Prostate gland (tissue), 2 donors: ENCODE results near the gene NAV2. TPM values are rescaled to one million over a fixed set of nuclear protein-coding genes. Genes with fewer than 3 reads are reported as not detected.

Experiments
- DNase-seq: peaks from one replicate; pipeline ENCODE4 v3.0.0-alpha.2; 2019; ENCODE audit warnings: low spot score
- H3K27ac ChIP-seq, 2 donors: fragments of 200-600 bp; sonication (generic); 2 replicates each; pipeline ENCODE4 v1.5.1; 2017 to 2019
- H3K27me3 ChIP-seq: fragments of 200-600 bp; sonication (generic); replicated peaks from 2 replicates; pipeline ENCODE4 v1.5.1; 2019; ENCODE audit not compliant: insufficient read depth
- H3K36me3 ChIP-seq, 2 donors: fragments of 200-600 bp; sonication (generic); 1 replicate in 1 of 2; 2 replicates in 1 of 2; pipeline versions ENCODE4 v1.5.1 to v1.8.1; 2017 to 2019
- H3K4me1 ChIP-seq: fragments of 200-600 bp; sonication (generic); replicated peaks from 2 replicates; pipeline ENCODE4 v1.5.1; 2019
- H3K4me3 ChIP-seq, 2 donors: fragments of 200-600 bp; sonication (generic); 2 replicates each; pipeline ENCODE4 v1.5.1; 2017 to 2019
- H3K9me3 ChIP-seq: fragments of 200-600 bp; sonication (generic); 2 replicates; pipeline ENCODE4 v1.5.1; 2017
- POLR2A ChIP-seq: fragments of 450-650 bp; IDR thresholded peaks from one replicate; pipeline ENCODE4 v1.6.1; 2016; ENCODE audit warnings: antibody characterized with exemption, mild to moderate bottlenecking
- POLR2AphosphoS5 ChIP-seq: sonication (generic); formaldehyde crosslinking; IDR thresholded peaks from one replicate; pipeline ENCODE4 v1.6.1; 2017; ENCODE audit warnings: antibody characterized with exemption
- WGBS: methylation state at CpG from one replicate; pipeline ENCODE4 v1.1.5; 2018; 5-methylcytosine and 5-hydroxymethylcytosine counted together
- intact Hi-C: fragments of 100-400 bp; cut with DNase I; formaldehyde crosslinking; loops from one replicate; pipeline ENCODE4 v1.14.2; 2022
- total RNA-seq, 2 donors: library from RNA; depleted of rRNA; stranded (reverse); fragments of >200 nt; gene quantifications; one replicate each; pipeline ENCODE4 v1.1.0, GENCODE V29; 2016
- TF ChIP-seq, protein P1 (sequence below), 4 experiments: fragments of 200-600 bp in 2 of 4; fragments of 450-650 bp in 2 of 4; sonication (generic) in 2 of 4; IDR thresholded peaks; 1 replicate in 3 of 4; 2 replicates in 1 of 4; pipeline ENCODE4 v1.5.1; 2016 to 2019; ENCODE audit warnings: antibody characterized with exemption in 4 of 4, mild to moderate bottlenecking in 2 of 4, moderate library complexity in 2 of 4

Gene NAV2
- total RNA-seq, 2 donors from 2014 or later: 17.1 to 26.6 TPM

- TF ChIP-seq POLR2AphosphoS5: peak; percentile 43
- TF ChIP-seq, protein P1, sequence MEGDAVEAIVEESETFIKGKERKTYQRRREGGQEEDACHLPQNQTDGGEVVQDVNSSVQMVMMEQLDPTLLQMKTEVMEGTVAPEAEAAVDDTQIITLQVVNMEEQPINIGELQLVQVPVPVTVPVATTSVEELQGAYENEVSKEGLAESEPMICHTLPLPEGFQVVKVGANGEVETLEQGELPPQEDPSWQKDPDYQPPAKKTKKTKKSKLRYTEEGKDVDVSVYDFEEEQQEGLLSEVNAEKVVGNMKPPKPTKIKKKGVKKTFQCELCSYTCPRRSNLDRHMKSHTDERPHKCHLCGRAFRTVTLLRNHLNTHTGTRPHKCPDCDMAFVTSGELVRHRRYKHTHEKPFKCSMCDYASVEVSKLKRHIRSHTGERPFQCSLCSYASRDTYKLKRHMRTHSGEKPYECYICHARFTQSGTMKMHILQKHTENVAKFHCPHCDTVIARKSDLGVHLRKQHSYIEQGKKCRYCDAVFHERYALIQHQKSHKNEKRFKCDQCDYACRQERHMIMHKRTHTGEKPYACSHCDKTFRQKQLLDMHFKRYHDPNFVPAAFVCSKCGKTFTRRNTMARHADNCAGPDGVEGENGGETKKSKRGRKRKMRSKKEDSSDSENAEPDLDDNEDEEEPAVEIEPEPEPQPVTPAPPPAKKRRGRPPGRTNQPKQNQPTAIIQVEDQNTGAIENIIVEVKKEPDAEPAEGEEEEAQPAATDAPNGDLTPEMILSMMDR (IDR thresholded peaks at IDR 0.05): no peak
- H3K27ac ChIP-seq: no peak overlapping the region
- H3K36me3 ChIP-seq: no peaks in the 10 kb centered on the region
- no peaks in the 10 kb centered on the region for H3K27me3 ChIP-seq
- H3K9me3 ChIP-seq: no peaks in the 10 kb centered on the region
- intact Hi-C loops: no loop called here
- no peak overlapping the region for H3K4me3 ChIP-seq
- 27% methylated on average over 2 of the region's 2 CpGs for WGBS
- no peak for DNase-seq
- H3K4me1 ChIP-seq: no peaks in the 10 kb centered on the region
Observed at GRCh38 chr11:19792510-19792909, 79.9 kb downstream of the NAV2 start.

GRCh38 chr11:19793326-19793725 lies 80.7 kb downstream of the NAV2 start:
- no peak overlapping the region for H3K27ac ChIP-seq
- TF ChIP-seq, protein P1 (IDR thresholded peaks at IDR 0.05): no peak
- TF ChIP-seq POLR2A: no peak
- no peak for TF ChIP-seq POLR2AphosphoS5
- intact Hi-C loops: no loop called here

GRCh38 chr11:19794161-19794560 lies 81.5 kb downstream of the NAV2 start:
- no peaks in the 10 kb centered on the region for H3K36me3 ChIP-seq
- H3K4me1 ChIP-seq: no peaks in the 10 kb centered on the region
- no peak overlapping the region for H3K4me3 ChIP-seq
- H3K27ac ChIP-seq: no peak overlapping the region
- no peaks in the 10 kb centered on the region for H3K27me3 ChIP-seq
- whole genome bisulfite sequencing: 95% methylated on average over 6 of the region's 6 CpGs
- no peak for TF ChIP-seq POLR2A
- TF ChIP-seq POLR2AphosphoS5: no peak
- TF ChIP-seq, protein P1 (IDR thresholded peaks at IDR 0.05): no peak
- H3K9me3 ChIP-seq: no peaks in the 10 kb centered on the region
- DNase-seq: no peak
- intact Hi-C loops: no loop called here

More at GRCh38 chr11:19793326-19793725, 80.7 kb downstream of the NAV2 start:
- Histone ChIP-seq H3K4me1 (no peaks in the 10 kb centered on the region), H3K4me3 (no peak overlapping the region), H3K9me3 (no peaks in the 10 kb centered on the region), H3K36me3 (no peaks in the 10 kb centered on the region), H3K27me3 (no peaks in the 10 kb centered on the region)
- no peak for DNase-seq
- WGBS: 40% methylated on average over 3 of the region's 3 CpGs

DNA sequence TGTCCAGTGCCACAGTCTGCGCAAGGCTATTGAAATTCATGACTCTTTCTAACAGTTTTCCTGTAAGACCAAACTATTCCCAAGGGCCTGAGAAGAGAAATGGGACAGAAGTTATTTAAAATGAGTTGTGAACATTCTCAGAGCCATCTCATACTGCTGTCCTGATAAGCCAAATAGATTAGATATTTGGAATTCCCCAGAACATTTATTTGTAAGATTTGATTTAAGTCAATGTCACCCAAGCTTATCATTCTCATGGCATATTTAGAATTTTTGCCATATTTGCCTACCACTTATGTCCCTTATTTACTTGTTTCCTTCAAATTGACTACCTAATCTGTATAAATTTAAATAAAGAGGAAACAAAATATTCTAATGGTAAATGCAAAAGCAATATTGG lies 82.4 kb downstream of the NAV2 start:
- DNase-seq: no peak
- Histone ChIP-seq H3K9me3 (no peaks in the 10 kb centered on the region), H3K27me3 (no peaks in the 10 kb centered on the region), H3K4me1 (no peaks in the 10 kb centered on the region), H3K36me3 (no peaks in the 10 kb centered on the region), H3K27ac (no peak overlapping the region), H3K4me3 (no peak overlapping the region)
- TF ChIP-seq POLR2AphosphoS5 (no peak), POLR2A (no peak)
- TF ChIP-seq, protein P1 (IDR thresholded peaks at IDR 0.05): no peak
- 96% methylated on average over 1 of the region's 1 CpG for WGBS
- intact Hi-C loops: no loop called here

- no peaks in the 10 kb centered on the region for H3K27me3 ChIP-seq
- H3K4me1 ChIP-seq: no peaks in the 10 kb centered on the region
- H3K9me3 ChIP-seq: no peaks in the 10 kb centered on the region
- TF ChIP-seq POLR2AphosphoS5: no peak
- TF ChIP-seq, protein P1 (IDR thresholded peaks at IDR 0.05): no peak
- TF ChIP-seq POLR2A: no peak
- 72% methylated on average over 2 of the region's 2 CpGs for WGBS
- no peaks in the 10 kb centered on the region for H3K36me3 ChIP-seq
- intact Hi-C loops: no loop called here
- no peak for DNase-seq
- no peak overlapping the region for H3K27ac ChIP-seq
- H3K4me3 ChIP-seq: no peak overlapping the region
Observed at GRCh38 chr11:19800162-19800561, 87.5 kb downstream of the NAV2 start.
